Calu3 (cell line): Measurements from ENCODE around the gene ATP2B1. TPM values are rescaled to one million over a fixed set of nuclear protein-coding genes. Genes with fewer than 3 reads are reported as not detected.
A peak's percentile ranks its signal among the peaks of the same experiment; 100 is the strongest.

Experiments
- BruUV-seq: library from RNA; stranded (reverse); fragments of 400-500 nt; replicated peaks from 2 replicates; lab custom pipeline; 2021; lab: Mats Ljungman, UMichigan
- CTCF ChIA-PET: fragments of 300-600 bp; sonication (Branson Sonifier 250); formaldehyde crosslinking; loops from one replicate; lab custom pipeline; 2022; ENCODE audit warnings: antibody characterized with exemption; lab: Charles Lee
- DNase-seq: peaks from one replicate; pipeline ENCODE4 v3.0.0; 2022
- H3K27ac Mint-ChIP-seq: one replicate; pipeline ENCODE4 v1.8.0; 2022; ENCODE audit warnings: mixed read lengths; ENCODE audit not compliant: unreplicated experiment
- H3K27me3 Mint-ChIP-seq: one replicate; pipeline ENCODE4 v1.8.0; 2022; ENCODE audit warnings: mixed read lengths; ENCODE audit not compliant: unreplicated experiment
- H3K36me3 Mint-ChIP-seq: one replicate; pipeline ENCODE4 v1.8.0; 2022; ENCODE audit warnings: mild to moderate bottlenecking, moderate library complexity, mixed read lengths; ENCODE audit not compliant: insufficient read depth, unreplicated experiment
- H3K4me1 Mint-ChIP-seq: one replicate; pipeline ENCODE4 v1.8.0; 2022; ENCODE audit warnings: mild to moderate bottlenecking, low read depth, mixed read lengths; ENCODE audit not compliant: unreplicated experiment
- H3K4me3 Mint-ChIP-seq: one replicate; pipeline ENCODE4 v1.8.0; 2022; ENCODE audit warnings: mild to moderate bottlenecking, low read depth, moderate library complexity, mixed read lengths; ENCODE audit not compliant: unreplicated experiment
- H3K9me3 Mint-ChIP-seq: one replicate; pipeline ENCODE4 v1.8.0; 2022; ENCODE audit warnings: low read depth, mixed read lengths; ENCODE audit not compliant: unreplicated experiment
- CTCF ChIP-seq: fragments of 200-600 bp; IDR thresholded peaks from one replicate; pipeline ENCODE4 v1.8.0; 2022; ENCODE audit warnings: antibody characterized with exemption; ENCODE audit not compliant: unreplicated experiment
- intact Hi-C: fragments of 100-400 bp; cut with micrococcal nuclease; formaldehyde crosslinking; loops from one replicate; pipeline ENCODE4 v1.10.0; 2022; ENCODE audit not compliant: unreplicated experiment
- total RNA-seq: library from RNA; stranded (reverse); gene quantifications from 2 replicates; pipeline ENCODE4 v1.2.3, GENCODE V29; 2022

Gene ATP2B1
- total RNA-seq, 1 experiment from 2014 or later, result 73.6 TPM

- Mint-ChIP-seq H3K27ac (no peak overlapping the region), H3K4me3 (no peak overlapping the region), H3K27me3 (no peaks in the 10 kb centered on the region), H3K4me1 (peaks cover 32% of the 10 kb centered on the region), H3K36me3 (no peaks in the 10 kb centered on the region), H3K9me3 (no peaks in the 10 kb centered on the region)
- intact Hi-C loops, result no loop called here
- TF ChIP-seq CTCF, result no peak
- no TSS peak for BruUV-seq
- no peak for DNase-seq
- CTCF ChIA-PET, result no interaction called here
These were observed 36.1 kb downstream of the ATP2B1 start for GRCh38 chr12:89672589-89672979.

GRCh38 chr12:89671469-89671868 is 37.2 kb downstream of the ATP2B1 start:
- no peaks in the 10 kb centered on the region for H3K27me3 Mint-ChIP-seq
- no peaks in the 10 kb centered on the region for H3K36me3 Mint-ChIP-seq
- peak overlapping the region; percentile 13 for H3K27ac Mint-ChIP-seq
- CTCF ChIA-PET, result interaction anchor here (0.6 kb wide), 2 partner anchors 83 to 222 kb away, joined by 3 to 5 read pairs; no protein-coding TSS in a partner anchor
- peaks cover 7% of the 10 kb centered on the region for H3K9me3 Mint-ChIP-seq
- BruUV-seq, result no TSS peak
- H3K4me1 Mint-ChIP-seq, result peaks cover 37% of the 10 kb centered on the region
- DNase-seq, result no peak
- no peak for TF ChIP-seq CTCF
- intact Hi-C loops, result no loop called here
- no peak overlapping the region for H3K4me3 Mint-ChIP-seq

GRCh38 chr12:89669197-89669596 is 39.4 kb downstream of the ATP2B1 start:
- Mint-ChIP-seq H3K36me3 (no peaks in the 10 kb centered on the region), H3K4me3 (no peak overlapping the region), H3K27ac (no peak overlapping the region), H3K4me1 (peaks cover 41% of the 10 kb centered on the region), H3K27me3 (no peaks in the 10 kb centered on the region), H3K9me3 (peaks cover 10% of the 10 kb centered on the region)
- no peak for DNase-seq
- BruUV-seq, result no TSS peak
- CTCF ChIA-PET, result no interaction called here
- no peak for TF ChIP-seq CTCF
- intact Hi-C loops, result no loop called here

- TF ChIP-seq CTCF, result no peak
- Mint-ChIP-seq H3K27me3 (no peaks in the 10 kb centered on the region), H3K27ac (no peak overlapping the region), H3K9me3 (peaks cover 10% of the 10 kb centered on the region), H3K4me1 (peaks cover 39% of the 10 kb centered on the region), H3K36me3 (no peaks in the 10 kb centered on the region), H3K4me3 (no peak overlapping the region)
- no TSS peak for BruUV-seq
- CTCF ChIA-PET, result no interaction called here
- intact Hi-C loops, result no loop called here
- DNase-seq, result no peak
These were observed 43.1 kb downstream of the ATP2B1 start for GRCh38 chr12:89665556-89665955.
